Bronchial epithelial cell (primary cell): ENCODE results near the gene EIF4EBP2. TPM values are rescaled to one million over a fixed set of nuclear protein-coding genes. Genes with fewer than 3 reads are reported as not detected.

ENCODE experiments used
- DNase-seq: peaks from one replicate; pipeline ENCODE4 v3.0.0-alpha.2; 2010; ENCODE audit warnings: low read depth
- FAIRE-seq: peaks from 2 replicates; lab custom pipeline; 2011; peaks lifted over from hg19 to GRCh38; lab: Jason Lieb, UNC
- H3K27me3 ChIP-seq: 2 replicates; pipeline ENCODE4 v1.5.1; 2011; ENCODE audit warnings: low read length; ENCODE audit not compliant: control insufficient read depth, insufficient read depth
- H3K36me3 ChIP-seq: 2 replicates; pipeline ENCODE4 v1.5.1; 2011; ENCODE audit warnings: low read length; ENCODE audit not compliant: control insufficient read depth, insufficient read depth
- H3K4me3 ChIP-seq: 2 replicates; pipeline ENCODE4 v1.5.1; 2011; ENCODE audit warnings: mild to moderate bottlenecking, low read depth, low read length, control low read depth
- CTCF ChIP-seq: IDR thresholded peaks from 2 replicates; pipeline ENCODE4 v1.5.1; 2011; ENCODE audit warnings: mild to moderate bottlenecking, moderate library complexity, low read length, control low read depth, inconsistent platforms; ENCODE audit not compliant: insufficient read depth, severe bottlenecking
- total RNA-seq: library from RNA; depleted of rRNA; stranded (reverse); fragments of >200 nt; gene quantifications from 2 replicates; pipeline ENCODE4 v1.2.1, GENCODE V29; 2014

EIF4EBP2 gene
- total RNA-seq, 1 donor from 2014 or later: 7.9 TPM

DNA sequence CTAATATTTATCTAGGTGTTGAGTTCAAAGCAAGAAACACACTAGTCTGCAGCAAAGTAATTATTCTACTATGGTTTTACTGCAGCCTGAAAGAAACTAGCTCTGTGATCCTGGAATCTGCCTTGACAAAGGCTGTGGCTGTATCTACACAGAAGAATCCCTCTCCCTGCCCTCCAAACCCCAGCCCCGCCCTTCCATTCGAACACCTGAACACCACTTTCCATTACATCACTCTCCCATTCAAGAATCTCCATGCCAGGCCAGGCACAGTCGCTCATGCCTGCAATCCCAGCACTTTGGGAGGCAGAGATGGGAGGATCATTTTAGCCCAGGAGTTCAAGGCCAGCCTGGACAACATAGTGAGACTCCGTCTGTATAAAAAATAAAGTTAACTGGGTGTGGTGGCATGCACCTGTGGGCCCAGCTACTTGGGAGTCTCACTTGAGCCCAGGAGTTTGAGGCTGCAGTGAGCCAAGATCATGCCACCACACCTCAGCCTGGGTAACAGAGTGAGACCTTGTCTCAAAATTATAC lies 44.9 kb upstream of the EIF4EBP2 start:
- Histone ChIP-seq H3K36me3 (no peaks in the 10 kb centered on the region), H3K4me3 (no peak overlapping the region), H3K27me3 (no peaks in the 10 kb centered on the region)
- DNase-seq (no peak), FAIRE-seq (no peak)
- no peak for TF ChIP-seq CTCF

DNA sequence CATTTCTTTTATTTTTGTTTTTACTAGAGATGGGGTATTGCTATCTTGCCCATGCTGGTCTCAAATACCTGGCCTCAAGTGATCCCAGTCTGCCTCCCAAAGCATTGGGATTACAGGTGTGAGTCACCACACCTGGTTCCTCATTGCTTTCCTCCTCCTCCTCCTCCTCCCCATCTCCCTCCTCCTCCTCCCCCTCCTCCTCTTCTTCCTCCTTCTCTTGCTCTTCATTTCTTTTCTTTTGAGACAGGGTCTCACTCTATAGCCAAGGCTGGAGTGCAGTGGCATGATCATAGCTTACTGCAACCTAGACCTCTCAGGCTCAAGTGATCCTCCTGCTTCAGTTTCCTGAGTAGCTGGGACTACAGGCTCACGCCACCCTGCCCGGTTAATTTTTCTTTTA lies 43.7 kb upstream of the EIF4EBP2 start:
- FAIRE-seq (no peak), DNase-seq (no peak)
- H3K27me3 ChIP-seq: no peaks in the 10 kb centered on the region
- no peaks in the 10 kb centered on the region for H3K36me3 ChIP-seq
- no peak overlapping the region for H3K4me3 ChIP-seq
- TF ChIP-seq CTCF: no peak

DNA sequence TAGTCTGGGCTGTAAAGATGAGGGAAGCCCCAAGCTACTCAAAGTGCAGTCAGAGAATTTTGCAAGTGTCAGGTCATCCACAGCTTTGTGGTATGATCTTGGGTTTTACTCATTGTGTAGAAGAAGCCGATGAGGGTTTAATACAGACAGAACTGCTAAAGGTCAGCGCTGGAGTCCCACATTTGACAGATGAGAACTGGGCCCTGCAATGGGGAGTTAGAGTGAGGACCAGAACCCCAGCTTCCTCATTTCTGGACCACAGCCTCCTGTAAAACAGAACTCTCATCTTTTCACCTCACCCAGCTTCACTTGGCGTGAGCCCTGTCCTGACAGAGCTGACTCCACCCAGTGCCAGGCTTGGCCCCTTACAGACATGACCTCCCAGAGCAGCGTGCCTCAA lies 41.6 kb upstream of the EIF4EBP2 start:
- H3K36me3 ChIP-seq: no peaks in the 10 kb centered on the region
- DNase-seq (no peak), FAIRE-seq (no peak)
- no peak overlapping the region for H3K4me3 ChIP-seq
- H3K27me3 ChIP-seq: no peaks in the 10 kb centered on the region
- TF ChIP-seq CTCF: no peak

- FAIRE-seq: no peak
- Histone ChIP-seq H3K36me3 (no peaks in the 10 kb centered on the region), H3K27me3 (no peaks in the 10 kb centered on the region), H3K4me3 (no peak overlapping the region)
- TF ChIP-seq CTCF: no peak
- no peak for DNase-seq
Observed at GRCh38 chr10:70363292-70363691, 40.7 kb upstream of the EIF4EBP2 start.

GRCh38 chr10:70363971-70364771 lies 39.8 kb upstream of the EIF4EBP2 start:
- H3K4me3 ChIP-seq: no peak overlapping the region
- no peaks in the 10 kb centered on the region for H3K27me3 ChIP-seq
- no peaks in the 10 kb centered on the region for H3K36me3 ChIP-seq
- peak; percentile 95 for DNase-seq
- peak; percentile 98 for TF ChIP-seq CTCF
- peak; percentile 98 for FAIRE-seq
